SK-N-SH (cell line): Measurements from ENCODE around the gene THOP1. TPM values are rescaled to one million over a fixed set of nuclear protein-coding genes. Genes with fewer than 3 reads are reported as not detected.

Source experiments
- CTCF ChIA-PET: fragments of 300-600, 350-600 bp; formaldehyde crosslinking; extraction: SDS; loops from one replicate; lab custom pipeline; 2021; lab: Yijun Ruan, JAX
- POLR2A ChIA-PET: fragments of 350-600 bp; sonication (Branson Sonifier 250); formaldehyde crosslinking; extraction: SDS; loops from one replicate; lab custom pipeline; 2020; ENCODE audit warnings: antibody characterized with exemption, inconsistent platforms; lab: Yijun Ruan, JAX
- DNase-seq: peaks from one replicate; pipeline ENCODE4 v3.0.0; 2012
- H2AFZ ChIP-seq: fragments of 200-600 bp; sonication (generic); 2 replicates; pipeline ENCODE4 v1.8.1; 2016; ENCODE audit warnings: antibody characterized with exemption, mild to moderate bottlenecking, low read depth
- H3F3A ChIP-seq: fragments of 200-600 bp; sonication (generic); replicated peaks from 2 replicates; pipeline ENCODE3; 2016; ENCODE audit warnings: antibody characterized with exemption, mild to moderate bottlenecking; ENCODE audit not compliant: insufficient read depth
- H3K27ac ChIP-seq, 2 experiments: fragments of 200-500 bp in 1 of 2; fragments of 200-600 bp in 1 of 2; sonication (Bioruptor generic) in 1 of 2; sonication (generic), shearing (Covaris generic) in 1 of 2; 2 replicates each; pipeline versions ENCODE4 v1.5.1 to v1.6.1; 2014 to 2016; ENCODE audit warnings: low read depth in 2 of 2, inconsistent platforms in 1 of 2, low read length in 1 of 2, mild to moderate bottlenecking in 1 of 2, mixed read lengths in 1 of 2
- H3K27me3 ChIP-seq: fragments of 200-600 bp; sonication (generic), shearing (Covaris generic); 2 replicates; pipeline ENCODE4 v1.6.1; 2016; ENCODE audit warnings: mixed run types; ENCODE audit not compliant: insufficient read depth
- H3K36me3 ChIP-seq, 2 experiments: fragments of 200-500 bp in 1 of 2; fragments of 200-600 bp in 1 of 2; sonication (Bioruptor generic) in 1 of 2; sonication (generic) in 1 of 2; replicated peaks in 1 of 2; 2 replicates each; pipeline versions ENCODE3 to v1.5.1; 2014 to 2016; ENCODE audit warnings: low read length in 1 of 2, mild to moderate bottlenecking in 1 of 2; ENCODE audit not compliant: insufficient read depth in 2 of 2, control insufficient read depth in 1 of 2
- H3K4me1 ChIP-seq, 2 experiments: fragments of 200-500 bp in 1 of 2; fragments of 200-600 bp in 1 of 2; sonication (Bioruptor generic) in 1 of 2; sonication (generic), shearing (Covaris generic) in 1 of 2; 2 replicates each; pipeline versions ENCODE4 v1.5.1 to v1.6.1; 2014 to 2016; ENCODE audit warnings: low read depth in 1 of 2, low read length in 1 of 2, mixed run types in 1 of 2; ENCODE audit not compliant: insufficient read depth in 2 of 2, control insufficient read depth in 1 of 2
- H3K4me2 ChIP-seq: fragments of 200-600 bp; sonication (generic), shearing (Covaris generic); 2 replicates; pipeline ENCODE4 v1.6.1; 2017; ENCODE audit warnings: mixed run types
- H3K4me3 ChIP-seq, 2 experiments: fragments of 200-500 bp in 1 of 2; fragments of 200-600 bp in 1 of 2; sonication (Bioruptor generic) in 1 of 2; sonication (generic), shearing (Covaris generic) in 1 of 2; 2 replicates each; pipeline versions ENCODE4 v1.5.1 to v1.8.1; 2014 to 2016; ENCODE audit warnings: low read depth in 2 of 2, inconsistent platforms in 1 of 2, low read length in 1 of 2, mild to moderate bottlenecking in 1 of 2, mixed read lengths in 1 of 2, moderate library complexity in 1 of 2
- H3K79me2 ChIP-seq: fragments of 200-600 bp; sonication (generic); 2 replicates; pipeline ENCODE4 v1.8.1; 2017; ENCODE audit warnings: mild to moderate bottlenecking; ENCODE audit not compliant: insufficient read depth
- H3K9ac ChIP-seq: fragments of 200-600 bp; sonication (generic); 2 replicates; pipeline ENCODE4 v1.6.1; 2017; ENCODE audit warnings: mixed run types
- H3K9me2 ChIP-seq: fragments of 200-600 bp; sonication (generic); 2 replicates; pipeline ENCODE4 v1.6.1; 2017; ENCODE audit warnings: mixed run types
- H3K9me3 ChIP-seq: fragments of 200-600 bp; sonication (generic); 2 replicates; pipeline ENCODE4 v1.6.1; 2017; ENCODE audit warnings: mixed run types, mild to moderate bottlenecking, moderate library complexity
- H4K20me1 ChIP-seq: fragments of 200-600 bp; sonication (generic); 2 replicates; pipeline ENCODE4 v1.6.1; 2017; ENCODE audit warnings: mild to moderate bottlenecking, mixed run types; ENCODE audit not compliant: insufficient read depth
- CHD2 ChIP-seq: fragments of 150-350 bp; IDR thresholded peaks from 2 replicates; pipeline ENCODE4 v1.6.1; 2018; ENCODE audit warnings: low read length; ENCODE audit not compliant: partially characterized antibody
- ELF1 ChIP-seq: IDR thresholded peaks from 2 replicates; pipeline ENCODE4 v1.4.0; 2012
- GATA2 ChIP-seq: sonication (generic); formaldehyde crosslinking; IDR thresholded peaks from 2 replicates; pipeline ENCODE4 v1.5.0; 2020; ENCODE audit warnings: mild to moderate bottlenecking, missing genetic modification reagents
- IRF3 ChIP-seq: fragments of 150-350 bp; IDR thresholded peaks from 2 replicates; pipeline ENCODE4 v1.6.1; 2016; ENCODE audit warnings: mild to moderate bottlenecking, low read depth, low read length
- MEF2A ChIP-seq: IDR thresholded peaks from 2 replicates; pipeline ENCODE4 v1.4.0; 2012; ENCODE audit warnings: low read depth, borderline replicate concordance
- MXI1 ChIP-seq: IDR thresholded peaks from 2 replicates; pipeline ENCODE4 v1.6.1; 2012; ENCODE audit warnings: mild to moderate bottlenecking, low read depth, low read length, improper control_type of control experiment
- POLR2AphosphoS5 ChIP-seq: IDR thresholded peaks from 2 replicates; pipeline ENCODE4 v1.6.1; 2012; ENCODE audit warnings: low read depth, low read length
- REST ChIP-seq: IDR thresholded peaks from 2 replicates; pipeline ENCODE4 v1.6.1; 2012; ENCODE audit warnings: mild to moderate bottlenecking, low read depth, low read length, moderate library complexity
- RFX5 ChIP-seq: IDR thresholded peaks from 2 replicates; pipeline ENCODE4 v1.6.1; 2012; ENCODE audit warnings: mild to moderate bottlenecking, improper control_type of control experiment, low read length
- RXRA ChIP-seq: IDR thresholded peaks from 2 replicates; pipeline ENCODE4 v1.4.0; 2012; ENCODE audit warnings: low read depth, mild to moderate bottlenecking, borderline replicate concordance
- SIN3A ChIP-seq: IDR thresholded peaks from 2 replicates; pipeline ENCODE4 v1.6.1; 2012; ENCODE audit warnings: low read depth, mild to moderate bottlenecking, low read length, moderate library complexity, borderline replicate concordance
- SMC3 ChIP-seq: IDR thresholded peaks from 2 replicates; pipeline ENCODE4 v1.6.1; 2012; ENCODE audit warnings: low read depth, low read length, improper control_type of control experiment
- TAF1 ChIP-seq: IDR thresholded peaks from 2 replicates; pipeline ENCODE4 v1.6.1; 2012; ENCODE audit warnings: low read depth, mild to moderate bottlenecking, low read length, moderate library complexity, borderline replicate concordance
- TEAD4 ChIP-seq: IDR thresholded peaks from 2 replicates; pipeline ENCODE4 v1.4.0; 2012; ENCODE audit warnings: mild to moderate bottlenecking, borderline replicate concordance; ENCODE audit not compliant: insufficient read depth
- USF1 ChIP-seq: IDR thresholded peaks from 2 replicates; pipeline ENCODE4 v1.4.0; 2012; ENCODE audit warnings: low read depth, borderline replicate concordance
- YY1 ChIP-seq: IDR thresholded peaks from 2 replicates; pipeline ENCODE4 v1.4.0; 2012; ENCODE audit warnings: low read depth, mild to moderate bottlenecking
- WGBS: methylation state at CpG from one replicate; pipeline ENCODE4 v1.1.6; 2017; ENCODE audit warnings: low lambda C conversion rate; 5-methylcytosine and 5-hydroxymethylcytosine counted together
- polyA plus RNA-seq, 3 experiments: library from polyadenylated mRNA; depleted of rRNA; stranded (reverse); fragments of >200 nt; gene quantifications; 2 replicates each; pipeline ENCODE4 v1.2.3, GENCODE V29; 2012

The THOP1 gene
- polyA plus RNA-seq, 1 of the 3 experiments (the other 2 are of a cell fraction) = 138 TPM

GRCh38 chr19:2785244-2785997 is at the start of gene THOP1 (continued):
- TF ChIP-seq REST = no peak
- no peak for TF ChIP-seq SMC3
- TF ChIP-seq MXI1 = peak; percentile 81
- no peak for TF ChIP-seq ELF1
- 0 out of 2 replicates have a peak, but pooled peaks have one; percentile 3 for TF ChIP-seq TAF1
- no peak for TF ChIP-seq IRF3
- peak; percentile 68 for TF ChIP-seq POLR2AphosphoS5

GRCh38 chr19:2736550-2737190 is 48.6 kb upstream of the THOP1 start:
- Histone ChIP-seq H3K4me2 (no peak overlapping the region), H4K20me1 (no peaks in the 10 kb centered on the region), H3K27ac (no peak overlapping the region), H3K4me3 (no peak overlapping the region), H3K9me2 (no peaks in the 10 kb centered on the region), H3K79me2 (peaks cover 15% of the 10 kb centered on the region), H3K9me3 (no peaks in the 10 kb centered on the region), H3K4me1 (peaks cover 0 to 5% of the 10 kb centered on the region in 2 experiments; a peak in 1 of 4 replicates), H3K9ac (no peak overlapping the region), H3F3A (no peaks in the 10 kb centered on the region), H2AFZ (no peak overlapping the region), H3K27me3 (no peaks in the 10 kb centered on the region), H3K36me3 (peaks cover 2 to 30% of the 10 kb centered on the region in 2 experiments)
- WGBS = 93% methylated on average over 3 of the region's 15 CpGs
- CTCF ChIA-PET = interaction anchor here (1.3 to 2.3 kb wide), 3 partner anchors 13 to 88 kb away, joined by 4 to 9 read pairs (median 4); no protein-coding TSS in a partner anchor
- TF ChIP-seq CHD2 (no peak), RXRA (no peak), ELF1 (no peak), USF1 (no peak), SIN3A (no peak), MEF2A (no peak), TEAD4 (no peak), GATA2 (CRISPR knock-in tag) (no peak), RFX5 (no peak), YY1 (no peak), POLR2AphosphoS5 (no peak)
- no peak for DNase-seq
- POLR2A ChIA-PET = no interaction called here
